H1 (cell line): ENCODE measurements around the gene LRRK1. TPM values are rescaled to one million over a fixed set of nuclear protein-coding genes. Genes with fewer than 3 reads are reported as not detected.

ENCODE experiments used
- EZH2 ChIP-seq: fragments of 200-600 bp; sonication (generic); IDR thresholded peaks from 2 replicates; pipeline ENCODE4 v1.7.1; 2012; ENCODE audit warnings: low read depth, mild to moderate bottlenecking, moderate library complexity, low read length, inconsistent platforms; ENCODE audit not compliant: severe bottlenecking
- RNF2 ChIP-seq: fragments of 200-900, 300-1000 bp; sonication (generic); IDR thresholded peaks from 2 replicates; pipeline ENCODE4 v1.7.1; 2016; ENCODE audit warnings: borderline replicate concordance, low read depth, mild to moderate bottlenecking, antibody characterized with exemption, low read length; ENCODE audit not compliant: poor library complexity, severe bottlenecking; ENCODE audit errors: missing control alignments
- TAF7 ChIP-seq: optimal IDR thresholded peaks from 2 replicates; pipeline ENCODE3; 2011; ENCODE audit warnings: low read depth, mild to moderate bottlenecking, inconsistent platforms, low read length, moderate library complexity, borderline replicate concordance
- TCF12 ChIP-seq: IDR thresholded peaks from 2 replicates; pipeline ENCODE4 v1.6.1; 2011; ENCODE audit warnings: low read depth, mild to moderate bottlenecking, low read length
- polyA plus RNA-seq, 7 experiments: library from polyadenylated mRNA; depleted of rRNA in 3 of 7; stranded (reverse) in 5 of 7; unstranded in 2 of 7; fragments of >200 nt in 5 of 7; fragments of 200-250 nt in 2 of 7; gene quantifications; 1 replicate in 5 of 7; 2 replicates in 1 of 7; 4 replicates in 1 of 7; pipeline versions ENCODE4 v1.2.1 to v1.2.3, GENCODE V29; 2011 to 2013; ENCODE audit warnings: missing spikeins in 2 of 7, mixed read lengths in 2 of 7
- total RNA-seq: library from RNA; stranded (reverse); fragmentation: NEBNext Ultra II Directional; extraction: Animal tissue kit (Norgen Biotek cat#: 25700); gene quantifications from 2 replicates; pipeline ENCODE4 v1.2.1, GENCODE V29; 2021
- TF ChIP-seq, protein P1 (sequence below): fragments of 300-600 bp; sonication (generic); IDR thresholded peaks from 2 replicates; pipeline ENCODE4 v1.7.1; 2012; ENCODE audit warnings: low read length, moderate library complexity, mild to moderate bottlenecking, inconsistent platforms; ENCODE audit not compliant: insufficient replicate concordance

LRRK1 gene
- total and polyA plus RNA-seq, 2 of the 8 experiments (the other 6 are each of a cell fraction or from before 2014, with no cell fraction given): 1.2 to 3.6 TPM

DNA sequence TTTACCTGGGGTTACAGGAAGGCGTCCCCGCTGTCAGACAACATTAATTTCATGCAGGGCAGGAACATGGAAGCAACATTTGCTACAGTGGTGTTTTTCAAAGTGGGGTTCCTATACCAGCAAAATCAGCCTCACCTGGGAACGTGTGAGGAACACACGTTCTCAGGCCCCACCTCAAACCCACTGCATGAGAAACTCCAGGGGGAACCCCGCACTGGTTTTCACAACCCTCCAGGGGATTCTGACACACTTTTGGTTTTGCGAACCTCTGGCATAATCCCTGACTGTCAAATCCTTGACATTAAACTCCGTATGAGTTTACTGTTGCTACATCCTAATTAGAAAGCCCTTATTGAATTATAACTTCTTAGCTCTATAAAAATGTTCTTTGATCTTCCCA is 127.7 kb downstream of the LRRK1 start (continued):
- no peak for TF ChIP-seq RNF2
- TF ChIP-seq, protein P1, sequence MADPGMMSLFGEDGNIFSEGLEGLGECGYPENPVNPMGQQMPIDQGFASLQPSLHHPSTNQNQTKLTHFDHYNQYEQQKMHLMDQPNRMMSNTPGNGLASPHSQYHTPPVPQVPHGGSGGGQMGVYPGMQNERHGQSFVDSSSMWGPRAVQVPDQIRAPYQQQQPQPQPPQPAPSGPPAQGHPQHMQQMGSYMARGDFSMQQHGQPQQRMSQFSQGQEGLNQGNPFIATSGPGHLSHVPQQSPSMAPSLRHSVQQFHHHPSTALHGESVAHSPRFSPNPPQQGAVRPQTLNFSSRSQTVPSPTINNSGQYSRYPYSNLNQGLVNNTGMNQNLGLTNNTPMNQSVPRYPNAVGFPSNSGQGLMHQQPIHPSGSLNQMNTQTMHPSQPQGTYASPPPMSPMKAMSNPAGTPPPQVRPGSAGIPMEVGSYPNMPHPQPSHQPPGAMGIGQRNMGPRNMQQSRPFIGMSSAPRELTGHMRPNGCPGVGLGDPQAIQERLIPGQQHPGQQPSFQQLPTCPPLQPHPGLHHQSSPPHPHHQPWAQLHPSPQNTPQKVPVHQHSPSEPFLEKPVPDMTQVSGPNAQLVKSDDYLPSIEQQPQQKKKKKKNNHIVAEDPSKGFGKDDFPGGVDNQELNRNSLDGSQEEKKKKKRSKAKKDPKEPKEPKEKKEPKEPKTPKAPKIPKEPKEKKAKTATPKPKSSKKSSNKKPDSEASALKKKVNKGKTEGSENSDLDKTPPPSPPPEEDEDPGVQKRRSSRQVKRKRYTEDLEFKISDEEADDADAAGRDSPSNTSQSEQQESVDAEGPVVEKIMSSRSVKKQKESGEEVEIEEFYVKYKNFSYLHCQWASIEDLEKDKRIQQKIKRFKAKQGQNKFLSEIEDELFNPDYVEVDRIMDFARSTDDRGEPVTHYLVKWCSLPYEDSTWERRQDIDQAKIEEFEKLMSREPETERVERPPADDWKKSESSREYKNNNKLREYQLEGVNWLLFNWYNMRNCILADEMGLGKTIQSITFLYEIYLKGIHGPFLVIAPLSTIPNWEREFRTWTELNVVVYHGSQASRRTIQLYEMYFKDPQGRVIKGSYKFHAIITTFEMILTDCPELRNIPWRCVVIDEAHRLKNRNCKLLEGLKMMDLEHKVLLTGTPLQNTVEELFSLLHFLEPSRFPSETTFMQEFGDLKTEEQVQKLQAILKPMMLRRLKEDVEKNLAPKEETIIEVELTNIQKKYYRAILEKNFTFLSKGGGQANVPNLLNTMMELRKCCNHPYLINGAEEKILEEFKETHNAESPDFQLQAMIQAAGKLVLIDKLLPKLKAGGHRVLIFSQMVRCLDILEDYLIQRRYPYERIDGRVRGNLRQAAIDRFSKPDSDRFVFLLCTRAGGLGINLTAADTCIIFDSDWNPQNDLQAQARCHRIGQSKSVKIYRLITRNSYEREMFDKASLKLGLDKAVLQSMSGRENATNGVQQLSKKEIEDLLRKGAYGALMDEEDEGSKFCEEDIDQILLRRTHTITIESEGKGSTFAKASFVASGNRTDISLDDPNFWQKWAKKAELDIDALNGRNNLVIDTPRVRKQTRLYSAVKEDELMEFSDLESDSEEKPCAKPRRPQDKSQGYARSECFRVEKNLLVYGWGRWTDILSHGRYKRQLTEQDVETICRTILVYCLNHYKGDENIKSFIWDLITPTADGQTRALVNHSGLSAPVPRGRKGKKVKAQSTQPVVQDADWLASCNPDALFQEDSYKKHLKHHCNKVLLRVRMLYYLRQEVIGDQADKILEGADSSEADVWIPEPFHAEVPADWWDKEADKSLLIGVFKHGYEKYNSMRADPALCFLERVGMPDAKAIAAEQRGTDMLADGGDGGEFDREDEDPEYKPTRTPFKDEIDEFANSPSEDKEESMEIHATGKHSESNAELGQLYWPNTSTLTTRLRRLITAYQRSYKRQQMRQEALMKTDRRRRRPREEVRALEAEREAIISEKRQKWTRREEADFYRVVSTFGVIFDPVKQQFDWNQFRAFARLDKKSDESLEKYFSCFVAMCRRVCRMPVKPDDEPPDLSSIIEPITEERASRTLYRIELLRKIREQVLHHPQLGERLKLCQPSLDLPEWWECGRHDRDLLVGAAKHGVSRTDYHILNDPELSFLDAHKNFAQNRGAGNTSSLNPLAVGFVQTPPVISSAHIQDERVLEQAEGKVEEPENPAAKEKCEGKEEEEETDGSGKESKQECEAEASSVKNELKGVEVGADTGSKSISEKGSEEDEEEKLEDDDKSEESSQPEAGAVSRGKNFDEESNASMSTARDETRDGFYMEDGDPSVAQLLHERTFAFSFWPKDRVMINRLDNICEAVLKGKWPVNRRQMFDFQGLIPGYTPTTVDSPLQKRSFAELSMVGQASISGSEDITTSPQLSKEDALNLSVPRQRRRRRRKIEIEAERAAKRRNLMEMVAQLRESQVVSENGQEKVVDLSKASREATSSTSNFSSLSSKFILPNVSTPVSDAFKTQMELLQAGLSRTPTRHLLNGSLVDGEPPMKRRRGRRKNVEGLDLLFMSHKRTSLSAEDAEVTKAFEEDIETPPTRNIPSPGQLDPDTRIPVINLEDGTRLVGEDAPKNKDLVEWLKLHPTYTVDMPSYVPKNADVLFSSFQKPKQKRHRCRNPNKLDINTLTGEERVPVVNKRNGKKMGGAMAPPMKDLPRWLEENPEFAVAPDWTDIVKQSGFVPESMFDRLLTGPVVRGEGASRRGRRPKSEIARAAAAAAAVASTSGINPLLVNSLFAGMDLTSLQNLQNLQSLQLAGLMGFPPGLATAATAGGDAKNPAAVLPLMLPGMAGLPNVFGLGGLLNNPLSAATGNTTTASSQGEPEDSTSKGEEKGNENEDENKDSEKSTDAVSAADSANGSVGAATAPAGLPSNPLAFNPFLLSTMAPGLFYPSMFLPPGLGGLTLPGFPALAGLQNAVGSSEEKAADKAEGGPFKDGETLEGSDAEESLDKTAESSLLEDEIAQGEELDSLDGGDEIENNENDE: no peak
- TF ChIP-seq EZH2: no peak
- no peak for TF ChIP-seq TAF7
- TF ChIP-seq TCF12: no peak
